Kidney glomerular epithelial cell (primary cell): ENCODE results near the gene HOMER1.
A peak's percentile ranks its signal among the peaks of the same experiment; 100 is the strongest.
"Not testable (repeated sequence)": the region's sequence is repeated elsewhere in the genome, so short reads cannot be mapped to it uniquely, and the experiment has no call there.

Source experiments
- DNase-seq: peaks from one replicate; lab custom pipeline; 2025; lab: John Stamatoyannopoulos, UW

HOMER1 gene

GRCh38 chr5:79517601-79518000 lies 3.7 kb upstream of the HOMER1 start:
- DNase-seq = no peak

GRCh38 chr5:79516986-79517385 lies 3.1 kb upstream of the HOMER1 start:
- DNase-seq = no peak

GRCh38 chr5:79516331-79516730 lies 2.4 kb upstream of the HOMER1 start:
- not testable (repeated sequence) for DNase-seq

GRCh38 chr5:79514391-79515105 lies 614 bp upstream of the HOMER1 start:
- peak; percentile 93 for DNase-seq

DNA sequence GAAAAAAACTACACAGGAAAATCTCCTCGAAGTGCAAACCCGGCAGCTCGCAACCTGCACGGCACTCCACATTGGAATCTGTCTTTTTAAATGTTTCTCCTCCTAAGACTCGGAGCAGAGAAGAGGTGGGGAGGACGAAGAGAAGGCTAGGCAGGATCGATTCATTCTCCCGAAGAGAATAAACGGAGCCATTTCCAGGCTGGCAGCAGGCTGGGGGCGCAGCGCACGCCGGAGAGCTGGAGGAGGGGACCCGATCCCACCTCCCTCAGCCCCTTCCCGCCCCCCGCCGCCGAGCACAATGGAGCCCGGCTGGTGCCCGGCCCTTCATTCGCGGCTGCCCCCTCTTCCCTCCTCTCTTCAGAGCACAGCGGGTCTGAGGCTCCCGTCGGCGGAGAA lies 628 bp downstream of the HOMER1 start:
- DNase-seq = no peak

- DNase-seq = peak; percentile 40
These were observed 1.2 kb downstream of the HOMER1 start for GRCh38 chr5:79512471-79513307.

DNA sequence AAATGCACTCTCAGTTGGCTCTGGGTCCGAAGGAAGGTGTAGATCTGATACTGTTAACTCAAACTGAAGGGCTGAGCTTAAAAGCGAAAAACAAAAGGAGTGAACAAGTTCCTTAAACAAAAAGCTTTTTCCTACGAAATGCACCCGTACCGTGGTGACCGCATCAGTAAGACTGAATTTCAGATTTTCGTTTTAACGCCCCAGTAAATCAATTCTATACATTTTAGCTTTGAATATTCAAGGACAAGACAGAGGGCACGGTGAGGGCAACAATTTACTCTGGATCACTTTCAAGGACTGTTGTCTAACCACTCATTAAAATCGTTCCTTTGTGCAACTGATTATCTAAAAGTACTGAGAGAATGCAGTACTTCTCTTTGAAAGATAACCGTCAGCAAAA lies 1.9 kb downstream of the HOMER1 start:
- DNase-seq = no peak

DNA sequence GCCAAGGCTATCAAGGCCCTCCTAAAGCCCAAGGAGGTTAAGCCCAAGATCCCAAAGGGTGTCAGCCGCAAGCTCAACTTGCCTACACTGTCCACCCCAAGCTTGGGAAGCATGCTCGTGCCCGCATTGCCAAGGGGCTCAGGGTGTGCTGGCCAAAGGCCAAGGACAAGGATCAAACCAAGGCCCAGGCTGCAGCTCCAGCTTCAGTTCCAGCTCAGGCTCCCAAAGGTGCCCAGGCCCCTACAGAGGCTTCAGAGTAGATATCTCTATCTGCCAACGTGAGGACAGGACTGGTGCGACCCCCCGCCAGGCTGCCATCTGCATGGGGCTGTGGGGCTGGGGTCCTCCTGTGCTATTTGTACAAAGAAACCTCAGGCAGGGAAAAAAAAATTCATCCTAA lies 3.3 kb downstream of the HOMER1 start:
- DNase-seq = no peak

DNA sequence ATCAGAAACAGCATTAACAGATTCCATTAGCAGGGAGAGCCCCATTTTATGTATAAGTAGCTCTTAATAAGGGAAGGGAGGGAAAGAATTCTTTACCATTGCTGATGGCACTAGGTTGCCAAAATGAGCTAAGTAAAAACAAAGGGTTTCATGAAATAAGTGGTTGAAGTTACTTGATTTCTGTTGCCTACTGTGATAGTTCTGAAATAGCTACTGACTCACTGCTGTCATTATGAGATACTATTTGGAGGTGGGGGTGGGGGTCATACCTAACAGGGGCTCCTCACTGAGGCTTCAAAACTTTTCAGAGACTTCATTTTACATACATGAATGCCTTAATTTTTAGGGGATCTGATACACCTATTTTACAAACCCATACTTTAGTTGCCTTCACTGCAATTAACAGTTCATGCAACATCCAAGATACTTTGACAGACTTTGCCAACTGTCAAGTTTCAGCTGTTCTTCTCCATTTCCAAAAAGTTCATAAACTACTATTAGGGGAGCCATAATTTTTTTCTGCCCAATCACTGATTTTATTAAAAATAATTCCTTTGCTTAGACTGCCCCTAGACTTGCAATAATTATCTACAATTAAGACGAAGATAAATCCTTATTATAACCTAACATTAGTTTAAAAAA lies 4.6 kb downstream of the HOMER1 start:
- no peak for DNase-seq

- no peak for DNase-seq
These were observed 5.1 kb downstream of the HOMER1 start for GRCh38 chr5:79508794-79509193.

DNA sequence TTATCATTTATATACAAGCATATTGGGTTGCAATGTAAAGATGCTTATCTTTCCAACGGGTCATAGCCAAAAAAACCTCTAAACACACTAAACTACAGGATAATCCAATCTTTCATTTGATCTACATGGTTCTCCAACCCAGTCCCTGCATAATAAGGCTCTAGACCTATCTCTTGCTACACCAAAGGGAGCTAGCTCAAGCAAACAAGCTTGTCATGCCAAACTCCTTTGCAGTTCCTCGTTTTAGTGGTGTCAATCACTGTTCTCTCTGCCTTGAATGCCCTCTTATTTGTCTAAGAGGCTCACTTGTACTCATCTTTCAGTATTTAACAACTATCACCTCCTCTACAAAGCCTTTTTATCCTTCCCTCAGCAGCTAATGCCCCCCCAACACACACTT lies 5.6 kb downstream of the HOMER1 start:
- no peak for DNase-seq

DNA sequence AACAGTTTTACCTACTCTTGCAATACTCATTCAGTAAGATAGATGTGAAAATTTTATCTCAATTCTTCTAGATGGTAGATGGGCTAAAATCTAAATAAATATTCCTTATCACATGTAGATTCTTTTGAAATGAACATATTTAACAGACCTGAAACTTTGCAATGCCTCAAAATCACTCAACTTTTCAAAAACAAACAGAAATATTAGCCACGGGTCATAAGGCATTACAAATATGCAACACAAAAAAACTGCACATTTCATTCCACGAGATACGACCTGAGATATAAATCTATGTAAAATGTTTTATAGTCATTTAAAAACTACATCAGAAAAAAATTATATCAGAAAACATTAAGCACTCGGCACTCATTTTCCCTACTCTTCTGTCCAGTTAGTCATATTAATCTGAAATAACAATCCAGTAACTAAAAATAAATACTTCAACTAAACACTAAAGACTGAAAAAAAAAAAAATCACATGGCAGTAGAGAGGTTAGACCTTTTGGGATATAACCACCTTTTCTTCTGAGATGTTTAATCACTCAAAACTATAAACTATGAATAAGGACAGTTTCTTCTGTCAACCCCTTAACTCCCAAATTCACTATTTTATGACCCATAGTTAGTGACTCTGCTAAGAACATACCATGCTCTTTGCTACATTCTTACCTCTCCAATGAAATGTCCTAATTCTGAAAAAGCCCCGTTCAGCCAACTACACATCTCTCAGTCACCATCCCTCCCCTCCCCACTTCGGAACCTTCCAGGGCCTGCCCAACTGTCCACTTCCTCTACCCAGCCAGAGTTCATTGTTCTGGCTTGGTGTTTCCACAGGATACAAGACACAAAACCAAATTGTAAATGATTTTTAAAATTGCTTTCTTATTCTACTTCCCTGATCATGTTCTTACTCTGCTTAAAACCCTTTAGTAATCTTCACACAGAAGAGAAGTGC lies 6.4 kb downstream of the HOMER1 start:
- DNase-seq = no peak

DNA sequence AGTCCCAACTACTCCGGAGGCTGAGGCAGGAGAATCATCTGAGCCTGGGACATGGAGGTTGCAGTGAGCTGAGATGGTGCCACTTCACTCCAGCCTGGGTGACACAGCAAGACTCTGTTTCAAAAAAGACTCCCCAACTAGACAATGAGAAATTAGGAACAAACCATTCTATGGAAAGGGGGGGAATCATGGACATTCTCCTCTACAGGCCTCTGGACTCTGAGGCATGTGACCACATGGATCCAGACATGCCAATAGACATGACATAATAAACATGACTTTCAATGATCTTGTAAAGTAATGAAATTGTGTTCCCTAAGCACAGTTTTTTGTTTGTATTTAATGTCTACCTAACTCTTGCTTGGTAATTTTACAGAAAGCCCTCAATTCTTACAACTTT lies 8.8 kb downstream of the HOMER1 start:
- no peak for DNase-seq

DNA sequence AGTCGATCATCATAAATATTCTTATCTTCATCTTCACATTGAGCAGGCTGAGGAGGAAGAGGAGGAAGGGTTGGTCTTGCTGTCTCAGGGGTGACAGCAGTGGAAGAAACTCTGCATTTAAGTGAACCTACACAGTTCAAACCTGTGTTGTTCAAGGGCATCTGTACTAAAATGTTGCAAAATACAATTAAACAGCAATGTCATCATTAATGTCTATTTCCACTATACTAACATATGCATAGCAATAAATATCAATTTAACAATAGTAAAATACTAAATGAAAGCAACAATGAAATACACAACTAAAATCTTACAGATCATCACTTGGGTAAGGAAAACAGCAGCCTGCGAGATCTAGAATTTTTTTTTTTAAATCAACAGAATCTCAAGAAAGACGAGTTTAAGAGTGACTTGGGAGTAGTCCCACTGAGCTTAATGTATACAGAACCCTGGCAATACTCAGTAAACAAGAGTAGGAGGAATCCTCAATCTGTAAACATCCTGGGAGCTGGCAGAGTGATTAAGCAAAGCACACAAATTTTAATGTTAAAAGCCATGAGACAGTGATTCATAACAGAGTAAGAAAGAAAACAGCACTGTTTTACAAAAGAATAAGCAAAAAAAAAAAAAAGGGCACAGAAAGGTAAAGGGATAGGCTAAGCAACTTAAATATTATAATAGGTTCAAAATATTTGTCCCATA lies 10.0 kb downstream of the HOMER1 start:
- DNase-seq = no peak

DNA sequence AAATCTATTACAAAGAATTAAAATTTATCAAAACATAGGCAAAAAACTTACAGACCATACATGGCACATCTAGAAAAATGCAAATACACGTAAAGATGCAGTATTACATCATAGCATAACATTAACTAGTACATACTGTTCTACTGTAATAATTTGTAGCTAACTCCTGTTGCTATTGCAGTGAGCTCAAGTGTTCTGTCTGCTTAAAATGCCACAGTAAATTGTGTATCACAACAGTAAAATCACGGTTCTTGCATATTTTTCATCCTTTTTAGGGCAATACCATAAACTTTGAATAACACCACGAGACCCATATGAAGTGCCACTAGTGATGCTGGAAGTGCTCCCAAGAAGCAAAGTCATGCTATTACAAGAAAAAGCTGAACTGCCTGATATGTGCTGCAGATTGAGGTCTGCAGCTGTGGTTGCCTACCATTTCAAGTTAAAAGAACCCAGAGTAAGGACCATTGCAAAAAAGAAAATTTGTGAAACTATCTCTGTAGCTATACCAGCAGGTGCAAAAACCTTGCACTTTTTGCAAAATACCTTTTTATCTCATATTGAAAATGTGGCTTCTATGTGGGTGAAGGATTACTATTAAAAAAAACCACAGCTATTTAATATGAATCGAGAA lies 14.2 kb downstream of the HOMER1 start:
- DNase-seq = no peak

DNA sequence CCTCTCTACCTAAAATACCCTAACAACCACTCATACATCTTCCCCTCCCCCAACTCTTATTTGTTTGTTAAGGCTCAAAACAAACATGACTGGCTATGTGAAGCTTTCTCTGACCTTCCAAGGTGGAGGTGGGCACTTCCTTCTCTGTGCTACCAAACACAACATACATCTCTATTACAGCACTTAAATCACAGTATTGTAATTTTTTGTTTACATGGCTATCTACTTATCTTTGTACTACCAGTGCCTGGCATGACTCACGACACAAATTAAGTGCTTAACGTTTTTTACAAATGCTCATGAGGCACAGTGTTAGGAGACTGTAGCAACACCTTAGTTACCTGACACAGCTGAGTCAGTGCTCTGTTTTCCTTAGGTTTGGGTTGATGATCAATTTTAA lies 18.6 kb downstream of the HOMER1 start:
- peak; percentile 41 for DNase-seq

GRCh38 chr5:79493596-79494345 lies 20.2 kb downstream of the HOMER1 start:
- DNase-seq = no peak

GRCh38 chr5:79491690-79492317 lies 22.1 kb downstream of the HOMER1 start:
- no peak for DNase-seq

- no peak for DNase-seq
These were observed 23.5 kb downstream of the HOMER1 start for GRCh38 chr5:79490323-79490936.
